D721Med (cell line): ENCODE measurements around the gene FLNA.

Source experiments
- DNase-seq: peaks from one replicate; pipeline ENCODE4 v3.0.0; 2011; ENCODE audit warnings: low spot score; ENCODE audit not compliant: insufficient read length
- FAIRE-seq: peaks from 2 replicates; lab custom pipeline; 2011; peaks lifted over from hg19 to GRCh38; lab: Jason Lieb, UNC
- TF ChIP-seq, protein P1 (sequence below): IDR thresholded peaks from 2 replicates; pipeline ENCODE4 v1.5.1; 2012; ENCODE audit warnings: mild to moderate bottlenecking, control low read depth; ENCODE audit not compliant: insufficient read depth; ENCODE audit errors: missing control alignments

FLNA gene

DNA sequence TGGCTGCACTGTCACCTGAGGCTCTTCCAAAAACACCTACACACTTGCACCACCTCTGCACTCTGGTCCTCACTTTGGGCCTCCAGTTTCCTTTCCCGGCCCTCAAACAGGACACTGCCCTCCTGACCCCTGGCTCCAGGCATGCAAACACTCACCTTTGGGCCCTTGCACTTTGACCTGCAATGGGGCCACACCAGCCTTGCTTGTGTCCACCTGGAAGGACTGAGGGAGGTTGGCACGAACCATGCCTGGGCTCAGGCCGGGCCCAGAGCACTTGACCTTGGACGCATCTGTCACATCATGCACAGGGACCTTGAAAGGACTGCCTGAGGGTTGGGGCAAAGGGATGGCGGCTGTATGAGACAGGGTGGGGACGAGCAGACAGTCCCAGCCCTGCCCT is 15.6 kb downstream of the FLNA start:
- FAIRE-seq (no peak), DNase-seq (no peak)
- TF ChIP-seq, protein P1, sequence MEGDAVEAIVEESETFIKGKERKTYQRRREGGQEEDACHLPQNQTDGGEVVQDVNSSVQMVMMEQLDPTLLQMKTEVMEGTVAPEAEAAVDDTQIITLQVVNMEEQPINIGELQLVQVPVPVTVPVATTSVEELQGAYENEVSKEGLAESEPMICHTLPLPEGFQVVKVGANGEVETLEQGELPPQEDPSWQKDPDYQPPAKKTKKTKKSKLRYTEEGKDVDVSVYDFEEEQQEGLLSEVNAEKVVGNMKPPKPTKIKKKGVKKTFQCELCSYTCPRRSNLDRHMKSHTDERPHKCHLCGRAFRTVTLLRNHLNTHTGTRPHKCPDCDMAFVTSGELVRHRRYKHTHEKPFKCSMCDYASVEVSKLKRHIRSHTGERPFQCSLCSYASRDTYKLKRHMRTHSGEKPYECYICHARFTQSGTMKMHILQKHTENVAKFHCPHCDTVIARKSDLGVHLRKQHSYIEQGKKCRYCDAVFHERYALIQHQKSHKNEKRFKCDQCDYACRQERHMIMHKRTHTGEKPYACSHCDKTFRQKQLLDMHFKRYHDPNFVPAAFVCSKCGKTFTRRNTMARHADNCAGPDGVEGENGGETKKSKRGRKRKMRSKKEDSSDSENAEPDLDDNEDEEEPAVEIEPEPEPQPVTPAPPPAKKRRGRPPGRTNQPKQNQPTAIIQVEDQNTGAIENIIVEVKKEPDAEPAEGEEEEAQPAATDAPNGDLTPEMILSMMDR, result no peak

DNA sequence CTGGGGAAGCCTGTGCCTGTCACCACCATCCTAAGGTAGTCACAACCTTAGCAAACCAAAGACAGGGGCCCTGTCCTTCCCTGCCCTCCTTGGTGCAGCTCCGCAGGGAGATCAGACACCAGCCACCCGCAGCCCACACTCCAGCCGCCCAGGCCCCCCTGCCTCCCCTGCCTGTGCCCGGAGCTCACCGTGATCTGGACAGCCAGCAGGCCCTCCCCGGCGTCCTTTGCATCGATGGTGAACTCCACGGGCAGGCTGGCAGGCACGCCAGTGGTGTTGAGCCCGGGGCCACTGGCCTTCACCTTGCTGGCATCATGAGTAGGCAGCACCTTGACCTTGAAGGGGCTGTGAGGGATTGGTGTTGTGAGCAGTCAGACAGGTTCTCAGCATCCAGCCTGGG is 16.4 kb downstream of the FLNA start:
- TF ChIP-seq, protein P1, result no peak
- FAIRE-seq, result no peak

DNA sequence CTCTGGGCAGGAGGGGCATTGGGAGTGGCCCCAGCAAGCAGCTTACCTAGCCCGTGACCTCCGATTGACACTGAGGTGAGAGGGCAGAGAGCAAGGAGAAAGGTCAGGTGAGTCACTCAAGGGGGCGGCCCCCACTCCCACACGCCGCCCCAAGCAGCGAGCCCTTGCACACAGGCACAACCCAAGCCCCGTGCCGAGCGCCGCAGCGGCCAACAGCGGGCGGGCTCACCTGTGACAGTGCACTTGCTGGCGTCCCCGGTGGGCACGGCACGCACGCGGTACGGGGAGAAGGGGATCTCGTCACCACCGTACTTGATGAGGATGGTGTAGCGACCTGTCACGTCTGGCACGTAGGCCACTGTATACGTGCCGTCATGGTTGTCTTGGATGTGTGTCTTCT is 17.2 kb downstream of the FLNA start:
- TF ChIP-seq, protein P1, result no peak
- FAIRE-seq (no peak), DNase-seq (no peak)

More for the DNA sequence above, 16.4 kb downstream of the FLNA start:
- no peak for DNase-seq

DNA sequence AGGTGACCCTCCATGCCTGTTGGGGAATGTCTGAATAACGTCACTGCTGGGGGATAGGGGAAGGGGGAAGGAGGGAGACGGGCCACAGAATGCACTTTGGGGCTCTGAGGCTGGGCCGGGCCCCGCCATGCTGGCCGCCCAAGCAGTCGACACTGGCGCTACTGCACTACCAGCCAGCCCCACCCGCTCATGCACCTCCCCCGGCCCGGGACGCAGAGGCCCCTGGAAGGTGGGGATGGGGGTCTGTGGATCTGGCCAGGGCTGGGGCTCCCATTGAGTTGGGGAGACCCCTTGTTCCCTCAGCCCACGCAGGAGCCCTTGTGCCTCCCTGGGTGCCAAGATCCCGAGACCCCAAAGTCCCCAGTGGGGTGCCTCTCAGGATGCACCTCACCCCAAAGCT is 17.8 kb downstream of the FLNA start:
- TF ChIP-seq, protein P1, result no peak
- DNase-seq, result no peak
- FAIRE-seq, result no peak

DNA sequence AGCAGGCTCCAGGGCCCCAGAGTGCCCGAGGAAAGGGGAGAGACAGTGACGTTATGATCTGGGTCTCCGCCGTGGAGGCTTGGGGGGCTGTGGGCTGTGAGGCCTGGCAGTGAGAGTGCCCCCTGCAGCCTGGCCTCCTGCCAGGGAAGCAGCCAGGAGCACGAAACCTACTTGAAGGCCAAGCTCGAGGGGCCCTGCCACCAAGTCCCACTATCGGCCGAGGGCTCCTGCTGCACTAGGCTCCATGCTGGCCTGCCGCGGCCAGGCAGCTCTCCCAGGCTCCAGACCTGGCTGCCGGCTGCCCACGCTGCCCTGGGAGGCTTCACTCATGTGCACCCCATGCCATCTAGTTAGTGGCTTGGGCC is 18.7 kb downstream of the FLNA start:
- FAIRE-seq, result no peak
- TF ChIP-seq, protein P1, result no peak
- DNase-seq, result no peak

DNA sequence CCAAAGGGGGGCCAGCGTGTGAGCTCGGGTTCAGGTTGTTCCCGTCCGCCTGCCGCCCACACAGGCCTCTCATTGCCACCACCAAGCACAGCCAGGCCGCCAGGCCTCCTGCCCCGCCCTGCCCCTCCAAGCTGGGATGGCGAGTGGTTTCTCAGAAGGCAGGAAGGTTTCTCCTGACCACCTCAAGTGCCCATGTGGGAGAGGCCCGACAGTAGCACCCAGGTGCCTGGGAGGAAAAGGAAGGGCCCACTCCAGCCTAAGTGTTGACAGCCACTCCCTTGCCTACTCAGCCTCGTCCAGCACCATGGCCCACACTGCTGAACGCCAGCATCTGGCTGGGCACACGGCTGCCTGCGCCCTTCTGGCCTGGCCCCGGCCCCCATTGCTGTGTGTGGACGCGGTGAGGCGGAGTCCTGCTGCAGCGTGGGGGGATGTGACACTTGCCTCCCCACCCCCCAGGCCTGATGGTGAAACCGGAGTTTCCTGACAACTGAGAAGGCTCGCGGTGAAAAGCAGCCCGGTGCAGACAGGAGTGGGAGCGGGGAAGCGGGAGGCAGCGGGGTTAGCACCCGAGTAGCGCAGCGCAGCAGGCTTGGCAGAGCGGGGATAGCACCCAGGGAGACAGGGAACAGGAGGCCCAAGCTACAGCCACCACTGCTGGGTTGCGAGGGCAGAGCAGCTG is 19.2 kb downstream of the FLNA start:
- FAIRE-seq, result no peak
- TF ChIP-seq, protein P1, result no peak
- DNase-seq, result no peak

DNA sequence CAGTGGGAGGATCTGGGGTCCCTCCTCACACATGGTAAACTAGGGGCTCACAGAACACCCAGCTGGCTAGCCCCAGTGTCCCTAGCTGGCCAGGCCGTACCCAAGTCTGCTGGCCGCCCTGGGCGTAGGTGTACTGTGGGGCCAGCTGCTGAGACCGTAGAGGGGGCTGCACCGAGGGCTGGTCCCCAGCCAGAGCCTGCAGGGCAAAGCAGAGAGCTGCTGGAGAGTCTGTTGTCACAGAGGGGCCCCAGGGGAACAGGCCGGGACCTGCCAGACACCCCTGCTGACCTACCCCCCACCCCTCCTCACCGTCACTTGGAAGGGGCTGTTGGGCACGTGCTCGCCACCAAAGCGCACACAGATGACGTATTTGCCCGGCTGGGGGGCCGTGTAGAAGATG is 19.9 kb downstream of the FLNA start:
- DNase-seq (no peak), FAIRE-seq (no peak)
- TF ChIP-seq, protein P1, result no peak
